GM19468 (cell line): Measurements from ENCODE around the gene CC2D2A.
A peak's percentile ranks its signal among the peaks of the same experiment; 100 is the strongest.
"Not testable (repeated sequence)": the region's sequence is repeated elsewhere in the genome, so short reads cannot be mapped to it uniquely, and the experiment has no call there.

Experiments
- ATAC-seq: cut with Tn5 transposase; IDR thresholded peaks from one replicate; pipeline ENCODE4 v1.9.1; 2021; ENCODE audit warnings: mild to moderate bottlenecking, moderate library complexity, moderate number of reproducible peaks; ENCODE audit not compliant: unreplicated experiment; ENCODE audit errors: extremely low read depth

CC2D2A gene

DNA sequence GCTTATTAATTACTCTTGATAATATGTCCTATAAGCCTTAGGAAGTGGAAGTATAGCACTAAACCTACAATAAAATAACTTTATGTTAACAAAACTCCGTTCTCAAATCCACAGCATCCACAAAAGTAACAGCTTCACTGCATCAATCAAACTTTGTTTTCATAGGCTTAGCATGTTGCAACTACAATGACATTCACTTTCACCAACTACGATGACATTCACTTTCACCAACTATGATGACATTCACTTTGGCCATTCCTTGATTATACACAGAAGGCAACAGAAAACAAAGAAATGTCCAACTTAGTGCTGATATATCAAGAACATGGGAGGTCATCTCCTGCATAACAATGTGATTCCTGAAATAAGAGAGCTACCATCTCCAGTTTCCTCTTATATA is 141.2 kb downstream of the CC2D2A start:
- ATAC-seq, result no peak

DNA sequence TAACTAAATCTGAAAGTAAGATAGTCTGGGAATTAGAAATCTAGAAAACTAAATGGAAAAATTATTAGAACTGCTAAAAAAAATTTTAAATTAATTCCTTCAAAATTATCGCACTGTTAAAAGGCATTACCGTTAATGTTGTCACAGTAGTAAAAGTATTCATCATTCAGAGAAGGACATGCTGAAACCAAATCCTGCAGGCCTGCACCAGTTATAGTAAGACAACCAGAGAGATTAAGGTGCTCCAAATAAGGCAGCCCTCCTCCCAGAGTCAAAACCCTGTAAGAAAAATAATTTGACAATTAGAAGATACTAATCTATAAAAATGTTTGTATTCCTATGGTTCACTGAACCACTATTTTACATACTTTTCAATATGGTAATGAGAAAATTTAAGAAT is 142.5 kb downstream of the CC2D2A start:
- no peak for ATAC-seq

DNA sequence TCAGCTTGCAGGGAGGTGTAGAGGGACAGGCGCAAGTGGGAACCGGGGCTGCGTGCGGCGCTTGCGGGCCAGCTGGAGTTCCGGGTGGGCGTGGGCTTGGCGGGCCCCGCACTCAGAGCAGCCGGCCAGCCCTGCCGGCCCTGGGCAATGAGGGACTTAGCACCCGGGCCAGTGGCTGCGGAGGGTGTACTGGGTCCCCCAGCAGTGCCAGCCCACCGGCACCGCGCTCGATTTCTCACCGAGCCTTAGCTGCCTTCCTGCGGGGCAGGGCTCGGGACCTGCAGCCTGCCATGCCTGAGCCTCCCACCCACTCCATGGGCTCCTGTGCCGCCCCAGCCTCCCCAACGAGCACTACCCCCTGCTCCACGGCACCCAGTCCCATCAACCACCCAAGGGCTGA is 145.2 kb downstream of the CC2D2A start:
- not testable (repeated sequence) for ATAC-seq

DNA sequence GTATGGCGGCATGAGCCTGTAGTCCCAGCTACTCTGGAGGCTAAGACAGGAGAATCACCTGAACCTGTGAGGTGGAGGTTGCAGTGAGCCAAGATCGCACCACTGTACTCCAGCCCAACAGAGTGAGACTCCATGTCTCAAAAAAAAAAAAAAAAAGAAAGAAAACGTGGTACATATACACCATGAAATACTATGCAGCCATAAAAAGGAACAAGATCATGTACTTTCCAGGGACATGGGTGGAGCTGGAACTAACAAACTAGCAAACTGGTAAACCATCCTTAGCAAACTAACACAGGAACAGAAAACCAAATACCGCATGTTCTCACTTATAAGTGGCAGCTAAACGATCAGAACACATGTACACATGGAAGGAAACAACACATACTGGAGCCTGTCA is 147.7 kb downstream of the CC2D2A start:
- not testable (repeated sequence) for ATAC-seq

GRCh38 chr4:15636818-15637217 is 167.1 kb downstream of the CC2D2A start:
- no peak for ATAC-seq

DNA sequence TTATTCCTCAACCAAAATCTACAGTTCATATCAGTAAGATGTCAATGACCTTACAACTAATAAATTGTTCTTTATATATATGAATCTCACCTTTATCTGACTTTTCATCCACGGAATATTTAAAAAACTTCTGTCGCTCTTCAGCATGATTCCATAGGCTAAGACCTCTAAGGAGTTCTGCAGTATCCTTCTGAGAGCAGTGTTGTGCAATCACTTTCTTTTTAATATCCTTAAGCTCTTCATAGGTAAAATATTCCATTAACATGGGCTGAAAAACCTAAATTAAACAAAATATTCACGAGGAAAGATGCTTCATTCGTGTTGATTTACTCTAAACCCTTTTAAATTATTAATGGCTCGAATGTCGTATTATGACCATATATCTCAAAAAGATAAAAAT is 168.7 kb downstream of the CC2D2A start:
- no peak for ATAC-seq

DNA sequence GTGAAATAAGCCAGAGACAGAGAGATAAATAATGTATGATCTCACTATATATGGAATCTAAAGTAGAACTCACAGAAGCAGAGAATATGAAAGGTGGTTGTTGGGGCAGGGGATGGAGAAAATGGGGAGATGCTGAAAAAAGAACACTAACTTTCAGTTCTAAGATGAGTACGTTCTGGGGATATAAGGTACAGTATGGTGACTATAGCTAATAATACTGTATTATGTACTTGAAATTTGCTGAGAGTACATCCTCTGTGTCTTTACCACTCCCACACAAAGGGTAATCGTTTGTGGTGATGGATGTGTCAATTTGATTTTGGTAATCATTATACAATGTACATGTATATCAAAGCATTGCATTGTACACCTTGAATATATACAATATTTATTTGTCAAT is 178.9 kb downstream of the CC2D2A start:
- no peak for ATAC-seq

DNA sequence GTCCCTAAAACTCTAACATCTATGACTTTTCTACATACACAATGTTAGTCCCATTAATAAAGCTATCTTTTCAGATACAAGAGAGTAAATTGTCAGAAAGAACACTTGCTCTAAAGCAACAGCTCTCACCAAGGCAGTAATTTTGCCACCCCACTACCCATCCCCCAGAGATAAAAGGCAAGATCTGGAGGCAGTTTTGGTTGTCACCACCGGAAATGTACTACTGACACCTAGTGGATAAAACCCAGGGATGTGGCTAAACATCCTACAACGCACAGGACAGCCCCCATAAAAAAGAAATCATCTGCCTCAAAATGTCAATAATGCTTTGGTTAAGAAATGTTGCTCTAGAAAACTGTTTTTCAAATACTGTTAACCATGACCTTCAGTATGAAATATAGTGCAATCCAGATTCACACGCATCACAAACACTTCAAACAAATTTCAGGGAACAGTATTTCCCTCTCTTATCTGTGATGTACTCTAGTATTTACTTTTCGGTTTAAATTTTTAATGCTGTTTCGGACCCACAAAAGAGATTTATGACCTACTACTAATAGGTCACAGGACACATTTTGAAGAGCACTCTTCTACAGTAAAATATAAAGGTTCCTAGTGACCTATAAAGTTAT is 180.3 kb downstream of the CC2D2A start:
- ATAC-seq, result peak; percentile 19
